GM23248 (cell line): ENCODE results near the gene SGPL1. TPM values are rescaled to one million over a fixed set of nuclear protein-coding genes. Genes with fewer than 3 reads are reported as not detected.

ENCODE experiments used
- DNase-seq: peaks from one replicate; pipeline ENCODE4 v3.0.0-alpha.2; 2015
- H2AFZ ChIP-seq: fragments of 200-600 bp; sonication (generic); 2 replicates; pipeline ENCODE4 v1.6.1; 2016; ENCODE audit warnings: antibody characterized with exemption
- H3F3A ChIP-seq: fragments of 200-600 bp; sonication (generic); 2 replicates; pipeline ENCODE4 v1.6.1; 2016; ENCODE audit warnings: mild to moderate bottlenecking, antibody characterized with exemption, mixed run types; ENCODE audit not compliant: insufficient read depth
- H3K27ac ChIP-seq: fragments of 200-600 bp; sonication (generic); 2 replicates; pipeline ENCODE4 v1.5.1; 2016; ENCODE audit warnings: mild to moderate bottlenecking
- H3K27me3 ChIP-seq: fragments of 200-600 bp; sonication (generic); replicated peaks from 2 replicates; pipeline ENCODE4 v1.6.1; 2016; ENCODE audit warnings: mild to moderate bottlenecking; ENCODE audit not compliant: insufficient read depth
- H3K36me3 ChIP-seq: fragments of 200-600 bp; sonication (generic); 2 replicates; pipeline ENCODE4 v1.6.1; 2016; ENCODE audit warnings: low read depth, mild to moderate bottlenecking
- H3K4me1 ChIP-seq: fragments of 200-600 bp; sonication (generic); 2 replicates; pipeline ENCODE4 v1.6.1; 2016; ENCODE audit warnings: mild to moderate bottlenecking; ENCODE audit not compliant: insufficient read depth
- H3K4me2 ChIP-seq: fragments of 200-600 bp; sonication (generic); one replicate; pipeline ENCODE4 v1.6.1; 2016; ENCODE audit warnings: mild to moderate bottlenecking; ENCODE audit not compliant: unreplicated experiment
- H3K4me3 ChIP-seq: fragments of 200-600 bp; sonication (generic); 2 replicates; pipeline ENCODE4 v1.5.1; 2016; ENCODE audit warnings: mild to moderate bottlenecking
- H3K79me2 ChIP-seq: fragments of 200-600 bp; sonication (generic); 2 replicates; pipeline ENCODE4 v1.6.1; 2016; ENCODE audit warnings: mild to moderate bottlenecking; ENCODE audit not compliant: insufficient read depth
- H3K9ac ChIP-seq: fragments of 200-600 bp; sonication (generic); 2 replicates; pipeline ENCODE4 v1.6.1; 2016; ENCODE audit warnings: mild to moderate bottlenecking
- H3K9me2 ChIP-seq: fragments of 200-600 bp; sonication (generic); 2 replicates; pipeline ENCODE4 v1.6.1; 2016; ENCODE audit warnings: mixed run types, mild to moderate bottlenecking, moderate library complexity; ENCODE audit not compliant: insufficient read depth
- H3K9me3 ChIP-seq: fragments of 200-600 bp; sonication (generic); one replicate; pipeline ENCODE4 v1.6.1; 2017; ENCODE audit warnings: low read depth
- H4K20me1 ChIP-seq: fragments of 200-600 bp; sonication (generic); 2 replicates; pipeline ENCODE4 v1.6.0; 2016; ENCODE audit not compliant: insufficient read depth
- EZH2 ChIP-seq: fragments of 200-600 bp; sonication (generic); IDR thresholded peaks from 2 replicates; pipeline ENCODE4 v1.6.1; 2018; ENCODE audit warnings: antibody characterized with exemption, mild to moderate bottlenecking; ENCODE audit not compliant: insufficient read depth, poor library complexity, severe bottlenecking
- EZH2phosphoT487 ChIP-seq: fragments of 200-600 bp; sonication (generic); IDR thresholded peaks from 2 replicates; pipeline ENCODE4 v1.6.1; 2018; ENCODE audit warnings: antibody characterized with exemption, moderate library complexity, mild to moderate bottlenecking, low read depth; ENCODE audit not compliant: insufficient read depth
- WGBS, 2 experiments: methylation state at CpG; one replicate each; pipeline ENCODE4 v1.1.6; 2015 to 2017; ENCODE audit warnings: low lambda C conversion rate in 2 of 2, low coverage in 1 of 2; ENCODE audit errors: missing lambda C conversion rate in 2 of 2; 5-methylcytosine and 5-hydroxymethylcytosine counted together
- in situ Hi-C: fragments of 300-500 bp; cut with MboI; formaldehyde crosslinking; loops from 2 replicates; pipeline ENCODE4 v1.15.0; 2020
- polyA plus RNA-seq: library from polyadenylated mRNA; unstranded; fragments of >200 nt; fragmentation: Nextera tagmentation; extraction: Ambion mirVana; gene quantifications from 2 replicates; pipeline ENCODE4 v1.2.1, GENCODE V29; 2016
- total RNA-seq: library from RNA; depleted of rRNA; stranded (reverse); fragments of >200 nt; shearing (Covaris generic); gene quantifications from 2 replicates; pipeline ENCODE4 v1.2.3, GENCODE V29; 2014

Gene SGPL1
- total and polyA plus RNA-seq, 2 experiments from 2014 or later, result 18.2 to 27.5 TPM

GRCh38 chr10:70829543-70829942, 13.8 kb downstream of the SGPL1 start:
- Histone ChIP-seq H4K20me1 (no peaks in the 10 kb centered on the region), H3F3A (peaks cover 42% of the 10 kb centered on the region), H3K4me3 (no peak overlapping the region), H3K27me3 (no peaks in the 10 kb centered on the region), H2AFZ (no peak overlapping the region), H3K27ac (no peak overlapping the region), H3K9me3 (no peaks in the 10 kb centered on the region), H3K9me2 (no peaks in the 10 kb centered on the region), H3K9ac (no peak overlapping the region), H3K4me2 (no peak overlapping the region), H3K36me3 (no peaks in the 10 kb centered on the region), H3K4me1 (peaks cover 41% of the 10 kb centered on the region), H3K79me2 (peaks cover 73% of the 10 kb centered on the region)
- in situ Hi-C loops, result no loop called here
- TF ChIP-seq EZH2 (no peak), EZH2phosphoT487 (no peak)
- WGBS, 2 experiments, result 81 to 85% methylated on average over 5 of the region's 5 CpGs
- DNase-seq, result no peak

- no peaks in the 10 kb centered on the region for H3K36me3 ChIP-seq
- in situ Hi-C loops, result no loop called here
- H2AFZ ChIP-seq, result no peak overlapping the region
- H3K27ac ChIP-seq, result no peak overlapping the region
- H3K9me3 ChIP-seq, result no peaks in the 10 kb centered on the region
- H3K4me1 ChIP-seq, result peaks cover 42% of the 10 kb centered on the region
- no peaks in the 10 kb centered on the region for H3K27me3 ChIP-seq
- DNase-seq, result no peak
- H4K20me1 ChIP-seq, result no peaks in the 10 kb centered on the region
- H3K4me3 ChIP-seq, result no peak overlapping the region
- H3K4me2 ChIP-seq, result no peak overlapping the region
- WGBS, 2 experiments, result 45 to 54% methylated on average over 3 of the region's 3 CpGs
- peaks cover 76% of the 10 kb centered on the region for H3K79me2 ChIP-seq
- no peak for TF ChIP-seq EZH2phosphoT487
- TF ChIP-seq EZH2, result no peak
- no peaks in the 10 kb centered on the region for H3K9me2 ChIP-seq
- H3F3A ChIP-seq, result peaks cover 45% of the 10 kb centered on the region
- no peak overlapping the region for H3K9ac ChIP-seq
Observed at GRCh38 chr10:70830164-70830563, 14.4 kb downstream of the SGPL1 start.

- Histone ChIP-seq H3K79me2 (peaks cover 71% of the 10 kb centered on the region), H3F3A (peaks cover 56% of the 10 kb centered on the region), H3K9me3 (no peaks in the 10 kb centered on the region), H4K20me1 (no peaks in the 10 kb centered on the region), H3K36me3 (no peaks in the 10 kb centered on the region), H3K27me3 (no peaks in the 10 kb centered on the region), H3K9ac (peak overlapping the region; percentile 60; the same call in 1 of the 2 replicates), H3K4me1 (peaks cover 48% of the 10 kb centered on the region), H3K9me2 (no peaks in the 10 kb centered on the region), H2AFZ (no peak overlapping the region), H3K27ac (peak overlapping the region; percentile 91), H3K4me2 (peak overlapping the region; percentile 63), H3K4me3 (no peak overlapping the region)
- in situ Hi-C loops, result no loop called here
- 93 to 94% methylated on average over 3 of the region's 3 CpGs for whole genome bisulfite sequencing, 2 experiments
- TF ChIP-seq EZH2phosphoT487 (no peak), EZH2 (no peak)
- DNase-seq, result peak; percentile 14
Observed at GRCh38 chr10:70832221-70832620, 16.5 kb downstream of the SGPL1 start.

- no peak for TF ChIP-seq EZH2
- TF ChIP-seq EZH2phosphoT487, result 0 out of 2 replicates have a peak, but pooled peaks have one; percentile 36
- peak overlapping the region; percentile 46 for H3K4me3 ChIP-seq
Observed at GRCh38 chr10:70832852-70833528, 17.2 kb downstream of the SGPL1 start.

More at GRCh38 chr10:70832852-70833528, 17.2 kb downstream of the SGPL1 start:
- peak; percentile 95 for DNase-seq
- H3K4me2 ChIP-seq, result peak overlapping the region; percentile 64
- no peaks in the 10 kb centered on the region for H3K9me2 ChIP-seq
- no peaks in the 10 kb centered on the region for H3K36me3 ChIP-seq
- peak overlapping the region; percentile 10; the same call in 1 of the 2 replicates for H2AFZ ChIP-seq
- in situ Hi-C loops, result no loop called here
- no peaks in the 10 kb centered on the region for H4K20me1 ChIP-seq
- WGBS, 2 experiments, result 7 to 8% methylated on average over 3 of the region's 3 CpGs
- peak overlapping the region; percentile 65 for H3K9ac ChIP-seq
- peaks cover 71% of the 10 kb centered on the region for H3K79me2 ChIP-seq
- H3K9me3 ChIP-seq, result no peaks in the 10 kb centered on the region
- H3F3A ChIP-seq, result peaks cover 56% of the 10 kb centered on the region
- peaks cover 45% of the 10 kb centered on the region for H3K4me1 ChIP-seq
- H3K27ac ChIP-seq, result peak overlapping the region; percentile 91
- H3K27me3 ChIP-seq, result no peaks in the 10 kb centered on the region
